ENCODE data around the gene PAIP2B.

Gene PAIP2B

DNA sequence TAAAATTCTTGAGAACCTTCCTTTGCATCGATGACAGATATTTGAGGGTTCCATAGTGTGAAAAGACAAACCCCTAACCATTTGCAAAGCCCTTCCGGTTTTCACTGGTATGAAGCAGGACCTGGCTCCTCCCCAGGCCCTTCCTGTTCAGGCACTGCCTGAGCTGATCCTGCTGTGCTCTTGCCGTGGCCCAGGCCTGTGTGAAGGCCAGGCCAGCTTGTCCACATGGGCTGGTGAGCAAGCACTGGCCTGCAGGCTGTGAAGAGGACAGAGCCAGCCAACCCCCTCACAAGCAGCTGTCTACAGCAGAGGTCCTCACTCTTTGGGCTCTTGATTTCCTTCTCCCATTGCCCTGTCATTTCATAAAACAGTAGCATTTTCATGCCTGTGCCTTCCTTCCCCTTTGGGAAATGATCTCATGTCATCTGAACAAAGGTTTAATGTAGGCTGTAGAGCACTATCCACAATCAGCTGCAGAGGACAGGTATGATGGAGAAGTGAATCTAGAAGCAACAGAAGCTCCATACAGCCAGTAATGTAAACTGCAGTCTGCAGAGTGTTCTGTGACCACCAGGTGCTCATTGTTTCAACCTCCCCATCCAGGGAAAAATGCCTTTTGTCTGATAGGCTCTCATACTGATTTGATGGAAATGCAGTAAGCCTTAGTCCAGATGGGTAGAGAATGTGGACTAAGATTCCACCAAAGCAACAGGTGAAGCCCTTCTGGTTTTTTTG lies 76.7 kb downstream of the PAIP2B start:
- DNase-seq = no peak

DNA sequence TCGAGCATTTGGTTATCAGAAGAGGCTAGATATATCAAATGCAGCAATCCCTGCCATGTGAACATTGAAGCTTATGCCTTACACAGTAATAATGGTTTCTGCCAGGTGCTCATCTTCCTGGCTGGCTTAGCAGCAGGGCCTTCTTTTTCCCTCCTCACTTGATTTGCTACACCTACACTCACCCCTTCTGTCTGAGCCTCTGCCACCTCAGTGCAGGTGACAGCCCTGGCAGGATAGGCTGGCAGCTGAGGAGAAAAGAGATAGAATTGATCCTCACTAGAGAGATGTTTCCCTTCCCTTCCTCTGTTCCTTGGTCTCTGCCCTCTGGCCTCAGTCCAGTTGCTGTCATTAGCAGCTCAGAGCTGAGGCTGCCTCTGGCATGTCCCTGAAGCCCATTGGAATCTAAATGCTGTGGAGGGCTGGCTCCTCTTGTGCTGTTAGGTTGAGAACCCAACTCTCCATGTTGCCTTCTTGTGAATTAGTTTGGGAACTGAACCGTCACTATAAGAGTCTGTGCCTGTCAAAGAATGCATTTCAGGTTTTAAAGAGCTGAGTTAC lies 78.3 kb downstream of the PAIP2B start:
- no peak for DNase-seq

DNA sequence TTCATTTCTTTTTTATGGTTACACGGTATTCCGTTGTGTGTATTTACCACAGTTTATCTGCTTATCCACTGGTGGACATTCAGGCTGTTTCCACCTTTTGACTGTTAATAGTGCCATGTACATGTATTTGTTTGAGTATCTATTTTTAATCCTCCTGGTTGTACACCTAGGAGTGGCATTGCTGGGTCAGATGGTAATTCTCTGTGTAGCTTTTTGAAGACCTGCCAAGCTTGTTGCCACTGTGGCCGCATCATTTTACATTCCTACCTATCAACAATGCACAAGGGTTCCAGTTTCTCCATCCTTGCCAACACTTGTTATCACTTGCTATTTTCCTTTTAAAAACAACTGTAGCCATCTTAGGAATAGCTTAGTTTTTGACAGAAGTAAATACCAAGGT lies 83.1 kb downstream of the PAIP2B start:
- DNase-seq = no peak

DNA sequence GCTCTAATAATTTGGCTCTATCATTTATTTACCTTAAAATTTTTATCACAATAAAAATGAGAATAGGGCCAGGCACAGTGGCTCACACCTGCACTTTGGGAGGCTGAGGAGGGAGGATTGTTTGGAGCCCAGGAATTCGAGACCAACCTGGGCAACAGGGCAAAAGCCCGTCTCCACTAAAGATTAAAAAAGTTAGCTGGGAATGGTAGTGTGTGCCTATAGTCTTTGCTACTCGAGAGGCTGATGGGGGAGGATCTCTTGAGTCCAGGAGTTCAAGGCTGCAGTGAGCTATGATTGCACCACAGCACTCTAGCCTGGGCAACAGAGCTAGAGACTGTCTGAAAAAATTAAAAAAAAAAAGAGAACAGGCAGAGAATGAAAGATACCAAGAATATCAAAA lies 90.7 kb downstream of the PAIP2B start:
- no peak for DNase-seq

DNA sequence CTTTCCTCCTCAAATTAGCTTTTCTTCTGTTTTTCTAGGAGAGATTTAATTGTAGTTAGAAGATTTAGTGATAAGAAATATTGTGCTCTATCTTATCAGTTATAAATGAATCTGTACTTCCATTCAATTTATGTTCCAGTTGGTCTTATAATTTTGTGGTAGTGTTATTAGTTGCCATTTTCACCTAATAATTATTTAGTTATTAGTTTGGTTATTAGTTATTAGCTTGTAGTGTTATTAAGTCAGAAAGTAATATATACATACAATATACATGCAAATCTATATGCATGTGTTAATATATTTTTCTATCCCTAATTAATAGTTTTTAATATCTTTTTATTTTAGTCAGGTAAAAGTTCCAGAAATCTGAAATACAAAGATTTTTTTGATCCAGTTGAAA lies 93.3 kb downstream of the PAIP2B start:
- no peak for DNase-seq
